ENCODE results near the gene TPPP2. TPM values are rescaled to one million over a fixed set of nuclear protein-coding genes. Genes with fewer than 3 reads are reported as not detected.

Gene TPPP2
- total and polyA plus RNA-seq, 4 experiments from 2014 or later = not detected

DNA sequence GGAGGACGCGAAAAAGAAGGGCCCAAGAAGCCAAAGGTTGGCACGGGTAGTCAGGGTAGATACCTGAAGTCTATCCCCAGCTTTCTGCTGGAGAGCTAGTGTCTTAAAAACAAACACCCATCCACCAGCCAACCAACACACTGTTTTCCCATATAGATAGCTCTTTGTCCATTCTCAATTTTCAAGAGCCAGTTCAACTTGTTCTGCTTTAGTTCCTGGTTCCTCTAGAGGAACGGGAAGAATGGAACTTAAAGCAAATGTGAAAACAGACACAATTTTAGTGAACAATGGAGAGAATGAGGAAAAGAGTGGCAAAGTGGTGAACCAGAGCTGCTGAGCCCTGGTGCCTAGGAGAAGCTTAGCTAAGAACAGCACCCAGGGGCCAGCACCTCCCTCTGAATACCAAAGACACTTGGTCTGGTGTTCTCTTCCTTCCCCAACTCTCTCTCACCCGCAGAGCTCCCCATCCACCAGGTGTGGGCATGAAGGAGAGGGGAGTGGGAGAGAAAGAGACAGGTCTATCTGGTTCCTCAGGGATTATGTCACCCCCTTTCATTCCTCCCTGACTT is 9.0 kb upstream of the TPPP2 start:
- peak overlapping the region in 1 of 7 donors; percentile 49 for H3K27ac Mint-ChIP-seq
- Histone ChIP-seq H3K9me3 (ENCODE audit: control insufficient read depth in 1 of 2, low read length in 2 of 2) (no peaks in the 10 kb centered on the region), H3K36me3 (ENCODE audit: insufficient read depth, low read length) (no peaks in the 10 kb centered on the region), H3K27ac (ENCODE audit: low read depth, low read length) (no peak overlapping the region), H3K4me3 (ENCODE audit: low read length in 2 of 2) (no peak overlapping the region), H3K27me3 (ENCODE audit: insufficient read depth, low read length) (no peaks in the 10 kb centered on the region), H3K4me1 (ENCODE audit: insufficient read depth, low read length) (peaks cover 20% of the 10 kb centered on the region)
- H3K36me3 Mint-ChIP-seq = peaks cover 39 to 45% of the 10 kb centered on the region in 2 donors
- peaks cover 0 to 2% (median 0%) of the 10 kb centered on the region in 8 donors for H3K9me3 Mint-ChIP-seq
- CTCF ChIA-PET (ENCODE audit: partially characterized antibody) = interaction anchor here (0.5 to 15.6 kb wide), 7 partner anchors 9 to 254 kb away, joined by 3 to 399 read pairs (median 3); partner anchors contain the start of genes RNASE7 and TMEM253
- POLR2A ChIA-PET (ENCODE audit: partially characterized antibody) = interaction anchor here (1.0 kb wide), 1 partner anchor 9 kb away, joined by 3 read pairs; the partner anchor contains the start of gene TPPP2
- H3K4me3 Mint-ChIP-seq = no peak overlapping the region
- H3K27me3 Mint-ChIP-seq = no peaks in the 10 kb centered on the region
- H3K4me1 Mint-ChIP-seq = peaks cover 12 to 28% (median 19%) of the 10 kb centered on the region in 4 donors
- DNase-seq = no peak
- intact Hi-C loops (cut with micrococcal nuclease) = no loop called here

DNA sequence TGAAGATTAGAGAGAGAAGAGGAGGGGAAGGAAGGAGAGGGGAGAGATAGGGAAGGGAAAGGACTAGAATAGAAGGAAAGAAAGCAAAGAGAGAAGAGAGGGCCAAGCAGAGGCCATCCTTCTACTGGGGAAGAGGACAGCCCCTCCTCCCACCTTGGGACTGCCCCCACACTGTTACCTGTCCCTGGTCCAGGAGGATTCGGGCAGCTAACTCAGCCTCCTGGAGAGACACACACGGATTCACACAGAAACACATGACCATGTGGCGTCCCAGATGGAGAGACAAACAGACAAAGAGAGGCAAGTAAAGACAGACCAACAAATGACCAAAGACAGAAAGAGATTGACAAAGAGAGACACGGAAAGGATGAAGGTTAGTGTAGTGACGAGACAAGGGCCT is 7.3 kb upstream of the TPPP2 start:
- Mint-ChIP-seq H3K27me3 (no peaks in the 10 kb centered on the region), H3K36me3 (peaks cover 31 to 37% of the 10 kb centered on the region in 2 donors), H3K4me1 (peaks cover 12 to 33% (median 22%) of the 10 kb centered on the region in 4 donors), H3K27ac (peak overlapping the region in 3 of 7 donors; percentile 4 to 56 (median 19)), H3K4me3 (peak overlapping the region; percentile 13 to 91 (median 68)), H3K9me3 (peaks cover 0 to 2% (median 0%) of the 10 kb centered on the region in 8 donors)
- no peaks in the 10 kb centered on the region for H3K36me3 ChIP-seq (ENCODE audit: insufficient read depth, low read length)
- H3K27ac ChIP-seq (ENCODE audit: low read depth, low read length) = no peak overlapping the region
- ChIA-PET POLR2A (ENCODE audit: partially characterized antibody) (interaction anchor here (0.9 to 2.5 kb wide), 3 partner anchors 8 to 82 kb away, joined by 3 to 18 read pairs (median 5); no protein-coding TSS in a partner anchor), CTCF (ENCODE audit: partially characterized antibody) (interaction anchor here (2.6 to 15.6 kb wide), 2 partner anchors 8 to 83 kb away, joined by 34 to 399 read pairs; partner anchors contain the start of gene TMEM253)
- intact Hi-C loops (cut with micrococcal nuclease) = no loop called here
- H3K4me1 ChIP-seq (ENCODE audit: insufficient read depth, low read length) = peaks cover 20% of the 10 kb centered on the region
- no peaks in the 10 kb centered on the region for H3K9me3 ChIP-seq (ENCODE audit: control insufficient read depth in 1 of 2, low read length in 2 of 2)
- H3K27me3 ChIP-seq (ENCODE audit: insufficient read depth, low read length) = no peaks in the 10 kb centered on the region
- DNase-seq = no peak
- H3K4me3 ChIP-seq (ENCODE audit: low read length in 2 of 2) = no peak overlapping the region

DNA sequence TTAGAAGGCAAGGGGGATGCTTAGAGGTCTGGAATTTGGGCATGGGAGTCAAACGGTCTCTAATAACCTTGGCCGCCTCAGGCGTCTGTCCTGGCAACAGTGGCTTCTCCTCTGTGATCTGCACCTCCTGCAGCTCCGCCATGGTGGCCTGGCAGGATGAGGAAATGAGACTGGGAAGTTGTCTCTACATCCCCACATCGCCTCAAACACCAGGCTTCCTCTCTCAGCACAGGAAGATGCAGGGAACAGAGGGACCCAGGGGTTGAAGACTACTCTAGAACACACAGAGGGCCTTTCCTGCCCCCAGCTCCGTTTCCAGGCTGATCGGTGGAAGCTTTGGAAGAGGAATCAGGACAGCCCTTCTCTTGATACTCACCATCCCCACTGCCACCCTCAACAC is 6.8 kb upstream of the TPPP2 start:
- intact Hi-C loops (cut with micrococcal nuclease) = no loop called here
- H3K27me3 Mint-ChIP-seq = no peaks in the 10 kb centered on the region
- Histone ChIP-seq H3K9me3 (ENCODE audit: control insufficient read depth in 1 of 2, low read length in 2 of 2) (no peaks in the 10 kb centered on the region), H3K4me3 (ENCODE audit: low read length in 2 of 2) (no peak overlapping the region), H3K27ac (ENCODE audit: low read depth, low read length) (no peak overlapping the region), H3K4me1 (ENCODE audit: insufficient read depth, low read length) (peaks cover 20% of the 10 kb centered on the region), H3K36me3 (ENCODE audit: insufficient read depth, low read length) (no peaks in the 10 kb centered on the region), H3K27me3 (ENCODE audit: insufficient read depth, low read length) (no peaks in the 10 kb centered on the region)
- peaks cover 12 to 33% (median 22%) of the 10 kb centered on the region in 4 donors for H3K4me1 Mint-ChIP-seq
- CTCF ChIA-PET (ENCODE audit: partially characterized antibody) = interaction anchor here (1.1 to 2.6 kb wide), 4 partner anchors 9 to 81 kb away, joined by 4 to 34 read pairs (median 6); no protein-coding TSS in a partner anchor
- peak overlapping the region; percentile 53 to 91 (median 86) for H3K4me3 Mint-ChIP-seq
- peak overlapping the region in 2 of 7 donors; percentile 56 to 83 for H3K27ac Mint-ChIP-seq
- POLR2A ChIA-PET (ENCODE audit: partially characterized antibody) = interaction anchor here (0.7 to 2.5 kb wide), 5 partner anchors 8 to 81 kb away, joined by 3 to 18 read pairs (median 5); no protein-coding TSS in a partner anchor
- DNase-seq = no peak
- peaks cover 31 to 32% of the 10 kb centered on the region in 2 donors for H3K36me3 Mint-ChIP-seq
- peaks cover 0 to 2% (median 0%) of the 10 kb centered on the region in 8 donors for H3K9me3 Mint-ChIP-seq

DNA sequence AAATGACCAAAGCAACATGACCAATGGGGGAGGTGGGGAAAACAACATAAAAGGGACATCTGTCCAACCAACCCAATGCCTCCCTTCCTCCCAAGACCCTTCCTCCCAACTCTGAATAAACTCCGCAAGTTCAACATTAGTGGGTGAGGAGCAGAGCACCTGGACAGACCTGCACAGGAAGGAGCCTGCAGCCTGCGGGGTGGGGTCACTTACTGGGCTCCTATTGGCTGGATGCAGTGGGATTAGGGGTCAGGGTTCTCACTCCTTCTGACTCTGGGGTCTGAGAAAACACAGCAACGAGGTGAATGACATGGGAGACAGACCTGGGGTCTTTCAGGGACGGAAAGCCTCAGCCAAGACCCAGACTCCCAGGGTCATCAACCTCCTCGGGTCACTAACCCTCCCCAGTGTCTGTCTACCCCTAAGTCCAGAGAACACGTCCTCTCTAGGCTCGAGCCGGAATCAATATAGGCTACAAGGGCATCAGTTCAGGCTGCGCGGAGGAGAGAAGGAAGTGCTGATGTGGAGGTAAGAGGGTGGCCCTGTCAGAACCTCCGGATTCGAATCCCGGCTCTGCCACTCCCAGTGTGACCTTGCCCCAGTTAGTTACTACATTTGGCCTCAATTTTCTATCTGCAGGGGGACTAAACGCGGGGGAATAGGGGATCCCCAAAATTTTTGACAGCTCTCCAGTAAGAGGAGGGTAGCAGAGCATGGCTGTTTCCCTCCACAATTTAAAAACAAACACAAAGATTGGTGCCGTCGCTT is 6.0 kb upstream of the TPPP2 start:
- intact Hi-C loops (cut with micrococcal nuclease) = loop anchor here (2.0 kb wide), 1 partner anchor 69 kb away; no protein-coding TSS in a partner anchor
- peak; percentile 9 to 46 (median 23) for DNase-seq
- Histone ChIP-seq H3K27ac (ENCODE audit: low read depth, low read length) (peak overlapping the region; percentile 51), H3K36me3 (ENCODE audit: insufficient read depth, low read length) (no peaks in the 10 kb centered on the region), H3K4me3 (ENCODE audit: low read length in 2 of 2) (peak overlapping the region; percentile 69 to 77), H3K9me3 (ENCODE audit: control insufficient read depth in 1 of 2, low read length in 2 of 2) (no peaks in the 10 kb centered on the region), H3K4me1 (ENCODE audit: insufficient read depth, low read length) (peaks cover 20% of the 10 kb centered on the region), H3K27me3 (ENCODE audit: insufficient read depth, low read length) (no peaks in the 10 kb centered on the region)
- POLR2A ChIA-PET (ENCODE audit: partially characterized antibody) = interaction anchor here (0.7 to 2.5 kb wide), 9 partner anchors 9 to 80 kb away, joined by 3 to 18 read pairs (median 4); no protein-coding TSS in a partner anchor
- Mint-ChIP-seq H3K4me3 (peak overlapping the region; percentile 83 to 95 (median 91)), H3K27ac (peak overlapping the region; percentile 77 to 92 (median 87)), H3K9me3 (peaks cover 0 to 2% (median 0%) of the 10 kb centered on the region in 8 donors), H3K4me1 (peaks cover 12 to 33% (median 22%) of the 10 kb centered on the region in 4 donors), H3K36me3 (peaks cover 23 to 26% of the 10 kb centered on the region in 2 donors), H3K27me3 (no peaks in the 10 kb centered on the region)
- CTCF ChIA-PET (ENCODE audit: partially characterized antibody) = interaction anchor here (1.1 to 2.6 kb wide), 5 partner anchors 10 to 81 kb away, joined by 3 to 34 read pairs (median 4); no protein-coding TSS in a partner anchor

DNA sequence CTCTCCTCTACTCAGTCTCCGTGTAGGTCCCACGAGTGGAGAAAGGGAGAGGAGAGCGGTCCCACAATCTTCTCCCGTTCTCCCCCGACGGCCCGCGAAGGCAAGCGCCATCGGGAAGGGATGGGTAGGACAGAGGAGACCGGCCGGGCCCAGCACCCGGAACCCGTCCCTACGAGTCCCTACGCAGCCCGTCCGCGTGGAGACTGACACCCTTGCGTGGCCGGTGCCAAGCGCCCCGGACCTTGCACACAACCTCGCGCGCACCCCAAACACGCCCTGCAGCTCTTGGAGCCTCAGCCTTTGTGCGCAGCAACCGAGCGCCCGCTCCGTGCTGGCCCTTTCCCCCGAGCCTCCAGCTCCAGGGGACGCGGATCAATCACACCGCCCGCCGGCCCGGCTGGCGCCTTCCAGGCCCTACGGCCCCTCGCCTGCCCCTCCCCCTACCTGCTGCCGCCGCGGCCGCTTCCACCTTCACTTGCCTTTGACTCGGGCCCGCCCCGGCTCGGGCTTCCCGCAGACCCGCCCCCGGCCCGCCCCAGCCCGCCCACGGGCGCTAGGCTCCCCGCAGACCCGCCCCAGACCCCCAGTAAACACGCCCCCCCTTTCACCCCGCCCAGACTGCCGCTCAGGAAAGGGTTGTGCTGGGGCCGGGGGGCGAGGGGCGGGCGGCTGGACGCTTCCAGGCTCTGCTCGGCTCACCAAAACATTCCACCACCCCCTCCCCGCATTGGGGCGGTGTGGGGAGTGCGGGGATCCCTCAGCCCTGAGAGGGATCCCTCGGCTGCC is 5.2 kb upstream of the TPPP2 start, which contains the start of gene NDRG2:
Gene NDRG2, minus strand, starts transcription at position 477 of the 786 bp plus-strand sequence. CDS start 1,746 bp downstream, outside the sequence.
- intact Hi-C loops (cut with micrococcal nuclease) = loop anchor here (2.0 kb wide), 1 partner anchor 68 kb away; no protein-coding TSS in a partner anchor
- peaks cover 0 to 2% (median 0%) of the 10 kb centered on the region in 8 donors for H3K9me3 Mint-ChIP-seq

More for the DNA sequence above, 5.2 kb upstream of the TPPP2 start, which contains the start of gene NDRG2:
- Mint-ChIP-seq H3K4me3 (peak within 1 kb of the TSS; percentile 83 to 95 (median 91)), H3K36me3 (peaks cover 16 to 18% of the 10 kb centered on the region in 2 donors), H3K4me1 (peaks cover 12 to 33% (median 22%) of the 10 kb centered on the region in 4 donors), H3K27me3 (no peaks in the 10 kb centered on the region), H3K27ac (peak within 1 kb of the TSS; percentile 77 to 93 (median 92))
- peak; percentile 71 to 79 (median 72) for DNase-seq
- peak within 1 kb of the TSS; percentile 69 to 77 for H3K4me3 ChIP-seq (ENCODE audit: low read length in 2 of 2)
- ChIA-PET POLR2A (ENCODE audit: partially characterized antibody) (interaction anchor here (0.7 to 2.5 kb wide), 6 partner anchors 10 to 79 kb away, joined by 3 to 18 read pairs (median 5); no protein-coding TSS in a partner anchor), CTCF (ENCODE audit: partially characterized antibody) (interaction anchor here (0.5 to 2.6 kb wide), 4 partner anchors 10 to 361 kb away, joined by 3 to 34 read pairs (median 4); no protein-coding TSS in a partner anchor)
- H3K27me3 ChIP-seq (ENCODE audit: insufficient read depth, low read length) = no peaks in the 10 kb centered on the region
- H3K9me3 ChIP-seq (ENCODE audit: control insufficient read depth in 1 of 2, low read length in 2 of 2) = no peaks in the 10 kb centered on the region
- H3K27ac ChIP-seq (ENCODE audit: low read depth, low read length) = peak within 1 kb of the TSS; percentile 51
- no peaks in the 10 kb centered on the region for H3K36me3 ChIP-seq (ENCODE audit: insufficient read depth, low read length)
- H3K4me1 ChIP-seq (ENCODE audit: insufficient read depth, low read length) = peaks cover 20% of the 10 kb centered on the region
